ENCODE results near the gene PCNX4. TPM values are rescaled to one million over a fixed set of nuclear protein-coding genes. Genes with fewer than 3 reads are reported as not detected.

The PCNX4 gene
- total RNA-seq, 1 experiment from 2014 or later: 60.0 TPM

GRCh38 chr14:60174352-60175254 is 82.9 kb downstream of the PCNX4 start:
- CTCF ChIA-PET: no interaction called here
- peaks cover 4% of the 10 kb centered on the region; the same call in 1 of the 2 replicates for H3K9me3 ChIP-seq (ENCODE audit: control insufficient read depth, insufficient read depth, low read depth, low read length)
- ATAC-seq (no peak), DNase-seq (ENCODE audit: low read depth, low spot score) (no peak)
- H3K4me1 ChIP-seq (ENCODE audit: control insufficient read depth, insufficient read depth, low read length): no peaks in the 10 kb centered on the region
- no peak for TF ChIP-seq POLR2AphosphoS5 (IDR thresholded peaks at IDR 0.05; ENCODE audit: low read depth, low read length)
- no peak for TF ChIP-seq CTCF (IDR thresholded peaks at IDR 0.05)
- TF ChIP-seq SIN3A (IDR thresholded peaks at IDR 0.05; ENCODE audit: borderline replicate concordance, insufficient read depth, low read depth, low read length): no peak
- TF ChIP-seq, protein P1, sequence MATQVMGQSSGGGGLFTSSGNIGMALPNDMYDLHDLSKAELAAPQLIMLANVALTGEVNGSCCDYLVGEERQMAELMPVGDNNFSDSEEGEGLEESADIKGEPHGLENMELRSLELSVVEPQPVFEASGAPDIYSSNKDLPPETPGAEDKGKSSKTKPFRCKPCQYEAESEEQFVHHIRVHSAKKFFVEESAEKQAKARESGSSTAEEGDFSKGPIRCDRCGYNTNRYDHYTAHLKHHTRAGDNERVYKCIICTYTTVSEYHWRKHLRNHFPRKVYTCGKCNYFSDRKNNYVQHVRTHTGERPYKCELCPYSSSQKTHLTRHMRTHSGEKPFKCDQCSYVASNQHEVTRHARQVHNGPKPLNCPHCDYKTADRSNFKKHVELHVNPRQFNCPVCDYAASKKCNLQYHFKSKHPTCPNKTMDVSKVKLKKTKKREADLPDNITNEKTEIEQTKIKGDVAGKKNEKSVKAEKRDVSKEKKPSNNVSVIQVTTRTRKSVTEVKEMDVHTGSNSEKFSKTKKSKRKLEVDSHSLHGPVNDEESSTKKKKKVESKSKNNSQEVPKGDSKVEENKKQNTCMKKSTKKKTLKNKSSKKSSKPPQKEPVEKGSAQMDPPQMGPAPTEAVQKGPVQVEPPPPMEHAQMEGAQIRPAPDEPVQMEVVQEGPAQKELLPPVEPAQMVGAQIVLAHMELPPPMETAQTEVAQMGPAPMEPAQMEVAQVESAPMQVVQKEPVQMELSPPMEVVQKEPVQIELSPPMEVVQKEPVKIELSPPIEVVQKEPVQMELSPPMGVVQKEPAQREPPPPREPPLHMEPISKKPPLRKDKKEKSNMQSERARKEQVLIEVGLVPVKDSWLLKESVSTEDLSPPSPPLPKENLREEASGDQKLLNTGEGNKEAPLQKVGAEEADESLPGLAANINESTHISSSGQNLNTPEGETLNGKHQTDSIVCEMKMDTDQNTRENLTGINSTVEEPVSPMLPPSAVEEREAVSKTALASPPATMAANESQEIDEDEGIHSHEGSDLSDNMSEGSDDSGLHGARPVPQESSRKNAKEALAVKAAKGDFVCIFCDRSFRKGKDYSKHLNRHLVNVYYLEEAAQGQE (IDR thresholded peaks at IDR 0.05; ENCODE audit: insufficient read depth in 1 of 2, low read depth in 2 of 2, low read length in 1 of 2): no peak
- TF ChIP-seq TCF7L2 (IDR thresholded peaks at IDR 0.05; ENCODE audit: low read depth, low read length): no peak
- POLR2A ChIA-PET: no interaction called here
- intact Hi-C loops (cut with micrococcal nuclease; ENCODE audit: unreplicated experiment) (no loop called here), in situ Hi-C loops (cut with HindIII; ENCODE audit: low pct_unique_long_range_greater_than_20kb, low sequenced_read_pairs) (no loop called here)
- H3K27me3 ChIP-seq (ENCODE audit: control insufficient read depth, insufficient read depth, low read length): no peaks in the 10 kb centered on the region
- no peak overlapping the region for H3K27ac ChIP-seq (ENCODE audit: low read length)
- no TSS peak for BruUV-seq (replicated peaks)
- no peak overlapping the region for H3K4me3 ChIP-seq (ENCODE audit: low read depth in 2 of 2, low read length in 2 of 2)
- no peaks in the 10 kb centered on the region for H3K36me3 ChIP-seq (ENCODE audit: control insufficient read depth, insufficient read depth, low read length)

GRCh38 chr14:60175255-60175902 is 83.7 kb downstream of the PCNX4 start:
- no peaks in the 10 kb centered on the region for H3K27me3 ChIP-seq (ENCODE audit: control insufficient read depth, insufficient read depth, low read length)
- CTCF ChIA-PET: no interaction called here
- no peaks in the 10 kb centered on the region for H3K36me3 ChIP-seq (ENCODE audit: control insufficient read depth, insufficient read depth, low read length)
- POLR2A ChIA-PET: no interaction called here
- DNase-seq (ENCODE audit: low read depth, low spot score): no peak
- no TSS peak for BruUV-seq (replicated peaks)
- no peak for TF ChIP-seq CTCF (IDR thresholded peaks at IDR 0.05)
- no peak for TF ChIP-seq TCF7L2 (IDR thresholded peaks at IDR 0.05; ENCODE audit: low read depth, low read length)
- TF ChIP-seq SIN3A (IDR thresholded peaks at IDR 0.05; ENCODE audit: borderline replicate concordance, insufficient read depth, low read depth, low read length): no peak
- no peak for TF ChIP-seq POLR2AphosphoS5 (IDR thresholded peaks at IDR 0.05; ENCODE audit: low read depth, low read length)
- TF ChIP-seq, protein P1 (IDR thresholded peaks at IDR 0.05; ENCODE audit: insufficient read depth in 1 of 2, low read depth in 2 of 2, low read length in 1 of 2): no peak
- intact Hi-C loops (cut with micrococcal nuclease; ENCODE audit: unreplicated experiment) (no loop called here), in situ Hi-C loops (cut with HindIII; ENCODE audit: low pct_unique_long_range_greater_than_20kb, low sequenced_read_pairs) (no loop called here)
- H3K4me1 ChIP-seq (ENCODE audit: control insufficient read depth, insufficient read depth, low read length): no peaks in the 10 kb centered on the region
- H3K27ac ChIP-seq (ENCODE audit: low read length): no peak overlapping the region
- H3K4me3 ChIP-seq (ENCODE audit: low read depth in 2 of 2, low read length in 2 of 2): no peak overlapping the region
- peaks cover 4% of the 10 kb centered on the region; the same call in 1 of the 2 replicates for H3K9me3 ChIP-seq (ENCODE audit: control insufficient read depth, insufficient read depth, low read depth, low read length)
- ATAC-seq: no peak

Measured in Panc1 (cell line).